Stimulated activated CD8-positive, alpha-beta memory T cell treated with anti-CD3 and anti-CD28 coated beads, Interleukin-15, amount 100 ng/mL, for 24 hours (primary cell): ENCODE data around the gene TIGIT.
"Not testable (repeated sequence)": the region's sequence is repeated elsewhere in the genome, so short reads cannot be mapped to it uniquely, and the experiment has no call there.

Source experiments
- DNase-seq: peaks from one replicate; pipeline ENCODE4 v3.0.0-alpha.2; 2020; ENCODE audit warnings: low read depth

The TIGIT gene

DNA sequence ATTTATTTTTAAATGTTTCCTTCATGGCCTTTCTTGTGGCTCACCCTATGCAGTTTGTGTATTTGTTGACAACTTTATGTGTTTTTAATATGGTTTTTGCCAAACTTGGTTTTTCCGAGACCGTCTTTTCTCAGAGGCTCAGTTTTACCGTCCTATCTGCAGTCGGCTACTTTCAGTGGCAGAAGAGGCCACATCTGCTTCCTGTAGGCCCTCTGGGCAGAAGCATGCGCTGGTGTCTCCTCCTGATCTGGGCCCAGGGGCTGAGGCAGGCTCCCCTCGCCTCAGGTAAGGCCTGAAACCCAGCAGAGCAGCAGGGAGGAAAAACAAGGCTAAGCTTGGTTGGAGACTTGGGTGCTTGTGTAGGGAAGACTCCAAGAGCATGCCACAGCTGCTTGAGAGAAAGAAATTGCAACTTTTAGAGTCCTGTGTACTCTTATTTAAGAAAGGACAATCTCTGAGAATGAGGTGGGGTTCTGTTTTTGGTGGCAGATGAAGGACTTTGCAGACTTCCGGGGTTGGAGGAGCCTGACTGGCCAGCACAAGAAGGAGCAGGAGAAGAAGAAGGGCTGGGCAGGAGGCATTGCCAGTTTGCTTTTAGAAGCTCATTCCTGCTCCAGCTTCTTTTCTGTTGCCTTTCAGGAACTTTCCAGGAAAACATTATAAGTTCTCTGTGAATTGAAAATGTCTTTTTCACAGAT is at the start of gene TIGIT:
TIGIT (plus strand) TSS at position 191 of the 698 bp plus-strand sequence; CDS start at position 225, 34 bp downstream.
- DNase-seq: no peak

DNA sequence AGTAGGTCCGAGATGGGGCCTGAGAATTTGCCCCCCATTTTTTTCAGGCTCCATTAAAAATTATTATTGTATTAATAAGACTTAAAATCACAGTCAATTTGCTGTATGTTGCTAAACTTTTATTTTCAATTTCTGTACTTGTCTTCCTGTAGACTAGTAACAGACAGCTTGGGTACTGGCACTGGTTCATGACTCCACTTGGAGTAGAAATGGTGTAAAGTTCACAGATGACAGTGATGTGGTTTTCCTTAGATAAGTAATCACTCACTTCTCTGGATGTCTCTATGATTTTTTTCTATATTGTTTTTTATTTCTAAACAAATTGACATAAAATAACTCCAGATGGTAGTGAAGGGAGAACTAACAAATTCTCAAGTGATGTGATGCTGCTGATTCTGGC is 40.9 kb upstream of the TIGIT start:
- no peak for DNase-seq

DNA sequence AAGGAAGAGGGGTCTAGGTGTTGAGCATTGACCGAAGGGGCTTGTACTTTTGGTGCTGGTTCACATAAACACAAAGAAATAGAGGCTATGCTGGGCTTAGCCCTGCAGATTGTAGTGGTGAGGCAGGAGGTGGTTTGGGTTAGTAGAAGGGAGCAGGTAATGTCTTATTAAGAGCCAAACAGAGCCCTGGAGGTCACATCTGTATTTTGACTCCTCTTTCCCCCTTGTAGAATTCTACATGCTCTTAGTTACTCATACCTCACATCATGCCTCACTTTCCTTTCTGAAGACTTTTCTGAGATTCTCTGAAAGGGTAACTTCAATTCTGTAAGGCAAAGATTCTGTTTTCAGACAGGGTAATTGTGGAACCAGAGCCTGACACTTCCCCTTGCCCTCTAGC is 40.3 kb upstream of the TIGIT start:
- no peak for DNase-seq

DNA sequence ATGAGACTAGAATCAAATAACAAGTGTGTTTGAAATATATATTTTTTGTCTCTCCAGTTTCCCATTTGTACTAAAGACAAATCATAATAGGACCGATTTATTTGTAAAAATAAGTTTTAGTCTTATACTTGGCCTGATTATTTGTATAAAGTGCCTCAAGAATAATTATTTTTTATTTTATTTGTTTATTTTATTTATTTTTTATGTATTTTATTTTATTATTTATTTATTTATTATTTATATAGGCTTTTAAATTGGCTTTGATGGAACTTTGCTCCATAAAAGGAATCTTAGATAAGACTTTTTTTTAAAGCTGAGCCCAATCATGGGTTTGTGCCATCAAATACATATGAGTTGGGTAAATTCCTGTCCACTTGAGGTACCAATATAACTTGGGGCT is 34.3 kb upstream of the TIGIT start:
- DNase-seq: no peak

DNA sequence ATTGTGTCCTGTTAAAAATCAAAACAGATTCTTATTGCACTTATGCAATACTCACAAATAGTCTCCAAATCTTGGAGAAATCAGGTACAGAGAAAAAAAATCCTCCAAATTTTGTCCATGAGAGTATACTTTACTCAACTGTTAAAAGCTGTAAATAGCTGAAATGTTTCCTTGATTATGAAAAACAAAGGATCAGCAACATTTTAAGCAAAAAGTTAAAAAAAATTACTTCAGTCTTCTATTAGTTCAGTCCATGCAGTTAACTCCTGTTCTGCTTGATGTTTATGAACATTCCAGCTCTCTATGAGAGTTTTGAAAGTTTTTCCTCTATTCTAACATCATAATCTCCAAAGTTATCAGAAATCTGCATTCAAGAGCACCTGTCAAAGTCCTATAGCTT is 33.7 kb upstream of the TIGIT start:
- no peak for DNase-seq

DNA sequence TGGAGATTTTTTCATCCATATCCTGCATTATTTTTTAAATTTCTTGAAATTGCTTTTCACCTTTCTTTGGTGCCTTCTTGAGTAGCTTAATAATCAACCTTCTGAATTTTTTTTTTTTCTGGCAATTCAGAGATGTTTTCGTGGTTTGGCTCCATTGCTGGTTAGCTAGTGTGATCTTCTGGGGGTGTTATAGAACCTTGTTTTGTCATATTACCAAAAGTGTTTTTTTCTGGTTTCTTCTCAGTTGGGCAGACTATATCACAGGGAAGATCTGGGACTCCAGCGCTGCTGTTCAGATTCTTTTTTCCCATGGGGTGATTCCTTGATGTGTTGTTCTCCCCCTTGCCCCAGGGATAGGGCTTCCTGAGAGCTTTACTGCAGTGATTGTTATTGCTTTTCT is 23.8 kb upstream of the TIGIT start:
- DNase-seq: no peak

DNA sequence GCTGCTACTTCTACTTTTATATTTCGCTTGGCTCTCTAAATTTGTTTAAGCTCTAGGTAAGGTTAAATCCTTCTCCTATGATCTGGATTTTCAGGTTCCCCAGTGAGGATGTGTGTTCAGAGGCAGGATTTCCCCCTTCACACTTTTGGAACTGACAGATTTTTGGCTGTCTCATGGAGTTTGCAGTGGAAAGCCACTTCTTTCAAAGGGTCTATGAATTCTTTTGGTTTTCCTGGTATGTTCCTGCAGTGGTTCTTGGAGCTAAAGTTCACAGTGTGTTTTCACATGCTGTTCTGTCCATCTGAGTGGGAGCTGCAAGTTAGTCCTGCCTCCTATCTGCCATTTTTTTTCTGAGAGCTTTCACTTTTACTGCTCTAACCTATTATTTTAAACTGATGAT is 21.6 kb upstream of the TIGIT start:
- DNase-seq: no peak

DNA sequence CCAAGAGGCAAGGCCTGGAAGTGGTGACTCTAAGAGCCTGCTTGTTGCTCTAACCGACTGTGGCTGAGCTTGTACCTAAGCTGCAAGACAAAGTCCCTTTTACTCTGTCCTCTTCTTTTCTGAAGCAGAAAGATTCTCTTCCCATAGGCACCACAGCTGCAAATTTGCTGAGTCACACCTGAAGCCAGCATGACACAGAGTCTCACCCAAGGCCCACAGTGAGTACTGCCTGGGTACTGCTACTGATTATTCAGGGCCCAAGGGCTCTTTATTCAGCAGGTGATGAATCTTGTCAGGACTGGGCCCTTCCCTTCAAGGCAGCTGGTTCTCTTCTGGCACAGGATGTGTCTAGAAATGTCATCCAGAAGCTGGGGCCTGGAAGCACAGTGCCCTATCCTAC is 18.9 kb upstream of the TIGIT start:
- no peak for DNase-seq

DNA sequence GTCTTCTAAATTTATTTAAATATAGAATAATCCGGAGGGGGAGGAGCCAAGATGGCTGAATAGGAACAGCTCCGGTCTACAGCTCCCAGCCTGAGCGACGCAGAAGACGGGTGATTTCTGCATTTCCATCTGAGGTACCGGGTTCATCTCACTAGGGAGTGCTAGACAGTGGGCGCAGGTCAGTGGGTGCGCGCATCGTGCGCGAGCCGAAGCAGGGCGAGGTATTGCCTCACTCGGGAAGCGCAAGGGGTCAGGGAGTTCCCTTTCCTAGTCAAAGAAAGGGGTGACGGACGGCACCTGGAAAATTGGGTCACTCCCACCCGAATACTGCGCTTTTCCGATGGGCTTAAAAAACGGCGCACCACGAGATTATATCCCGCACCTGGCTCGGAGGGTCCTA is 17.0 kb upstream of the TIGIT start:
- not testable (repeated sequence) for DNase-seq

DNA sequence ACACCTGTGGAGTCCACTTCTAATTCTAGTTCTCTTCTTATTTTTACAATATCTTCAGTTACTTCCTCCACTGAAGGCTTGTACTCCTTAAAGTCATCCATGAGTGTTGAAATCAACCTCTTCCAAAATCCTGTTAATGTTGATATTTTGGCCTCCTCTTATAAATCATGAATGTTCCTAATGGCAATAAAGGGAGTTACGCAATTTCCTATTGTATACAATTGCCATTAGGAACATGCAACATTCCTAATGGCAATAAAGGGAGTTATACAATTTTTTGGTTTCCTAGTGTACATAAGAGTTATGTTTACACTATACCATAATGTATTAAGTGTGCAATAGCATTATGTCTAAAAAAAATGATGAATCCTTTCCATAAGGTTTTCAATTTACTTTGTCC is 9.2 kb upstream of the TIGIT start:
- DNase-seq: no peak

DNA sequence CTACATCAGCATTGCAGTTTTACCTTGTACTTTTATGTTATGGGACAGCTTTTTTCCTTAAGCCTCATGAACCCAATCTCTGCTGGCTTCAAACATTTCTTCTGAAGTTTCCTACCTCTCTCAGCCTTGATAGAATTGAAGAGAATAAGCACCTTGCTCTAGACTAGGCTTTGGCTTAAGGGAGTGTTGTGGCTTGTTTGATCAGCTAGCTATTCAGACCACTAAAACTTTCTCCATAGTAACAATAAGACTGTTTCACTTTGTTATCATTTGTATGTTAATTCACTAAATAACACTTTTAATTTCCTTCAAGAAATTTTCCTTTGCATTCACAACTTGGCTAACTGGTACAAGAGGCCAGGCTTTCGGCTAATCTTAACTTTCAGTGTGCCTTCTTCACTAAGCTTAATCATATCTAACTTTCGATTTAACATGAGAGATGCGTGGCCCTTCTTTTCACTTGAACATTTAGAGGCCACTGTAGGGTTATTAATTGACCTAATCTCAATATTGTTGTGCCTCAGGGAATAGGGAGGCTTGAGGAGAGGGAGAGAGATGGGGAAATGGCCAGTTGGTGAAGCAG is 8.1 kb upstream of the TIGIT start:
- DNase-seq: no peak

DNA sequence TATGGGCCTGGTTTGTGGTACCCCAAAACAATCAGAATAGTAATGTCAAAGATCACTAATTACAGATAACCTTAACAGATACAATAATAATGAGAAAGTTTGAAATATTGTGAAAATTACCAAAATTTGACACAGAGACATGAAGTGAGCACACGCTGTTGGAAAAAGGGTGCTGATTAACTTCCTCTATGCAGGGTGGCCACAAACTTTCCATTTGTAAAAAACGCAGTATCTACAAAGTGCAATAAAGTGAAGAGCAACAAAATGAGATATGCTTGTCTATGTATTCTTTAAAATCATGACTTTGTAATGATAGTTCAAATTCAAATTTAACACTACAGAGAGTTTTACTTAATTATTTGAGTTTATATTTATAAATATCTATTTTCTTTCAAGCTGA is 7.6 kb upstream of the TIGIT start:
- no peak for DNase-seq

DNA sequence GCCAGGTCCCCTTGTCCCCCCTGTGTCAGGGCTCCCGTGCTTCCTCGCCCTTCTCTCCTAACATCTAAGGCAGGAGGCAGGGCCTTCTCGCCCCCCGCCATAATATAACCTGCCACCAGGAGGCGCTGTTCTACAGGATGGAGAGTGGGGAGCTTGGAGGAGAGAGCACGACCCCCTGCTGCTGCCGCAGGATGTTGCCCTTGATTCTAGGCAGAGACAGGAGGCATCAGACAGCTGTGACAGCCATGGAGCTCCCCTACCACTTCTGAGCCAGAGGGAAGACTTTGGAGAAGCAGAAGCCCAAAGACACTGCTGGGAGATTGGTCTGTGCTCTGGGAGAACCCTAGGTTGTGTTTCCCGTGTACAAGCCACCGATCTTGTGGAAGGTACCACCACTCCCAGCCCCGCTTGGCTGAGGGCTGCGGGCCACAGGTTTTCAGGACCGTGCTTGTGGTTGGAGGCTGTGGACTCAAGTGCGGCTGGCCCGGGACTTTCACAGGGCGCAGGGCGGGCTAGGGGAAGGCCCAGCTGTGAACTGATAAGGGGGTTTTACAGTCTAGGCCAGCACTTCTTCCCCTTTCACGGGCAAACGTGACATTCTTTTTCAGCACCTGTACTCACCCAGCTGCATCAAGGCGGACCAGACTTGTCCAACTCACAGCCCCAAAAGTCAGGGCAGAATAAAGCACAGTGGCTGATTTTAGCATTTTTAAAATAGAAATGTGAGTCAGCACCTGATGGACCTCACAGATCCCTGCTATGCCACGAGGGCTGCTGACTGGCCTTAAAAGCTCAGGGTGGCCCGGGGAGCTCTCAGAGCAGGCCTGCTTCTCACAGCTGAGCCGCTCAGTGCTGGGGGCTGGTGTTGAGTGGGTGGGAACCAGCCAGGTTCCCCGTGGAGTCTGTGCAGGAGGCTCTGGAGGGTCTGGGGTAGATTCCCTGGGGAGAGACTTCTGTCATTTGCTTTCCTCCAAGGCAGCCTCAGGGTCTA is 2.6 kb upstream of the TIGIT start:
- DNase-seq: peak; percentile 98

DNA sequence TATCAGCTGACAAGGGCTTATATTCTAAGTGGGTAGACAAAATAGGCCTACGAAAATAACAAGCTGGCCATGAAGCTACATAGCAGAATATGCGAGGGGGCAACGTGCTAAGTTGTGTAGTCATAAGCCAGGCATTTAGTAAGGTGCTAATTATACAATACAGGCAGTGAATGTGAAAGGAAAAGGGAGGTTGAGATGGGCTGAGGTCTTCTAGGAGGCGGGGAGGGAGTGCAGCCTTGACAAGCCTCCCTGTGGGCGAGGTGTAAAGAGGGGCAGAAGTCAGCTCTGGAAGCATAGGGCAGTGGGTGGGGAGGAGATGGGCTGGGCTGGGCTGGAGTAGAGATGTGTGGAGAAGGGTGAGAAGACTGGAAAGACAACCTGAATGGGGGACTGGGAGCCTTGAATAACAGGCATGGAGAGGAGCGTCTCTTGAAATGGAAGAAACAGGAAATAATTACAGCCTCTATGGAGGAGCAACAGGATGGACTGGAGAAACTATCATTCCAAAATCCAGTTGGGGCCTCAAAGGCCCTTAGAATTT is 1.2 kb downstream of the TIGIT start:
- no peak for DNase-seq

DNA sequence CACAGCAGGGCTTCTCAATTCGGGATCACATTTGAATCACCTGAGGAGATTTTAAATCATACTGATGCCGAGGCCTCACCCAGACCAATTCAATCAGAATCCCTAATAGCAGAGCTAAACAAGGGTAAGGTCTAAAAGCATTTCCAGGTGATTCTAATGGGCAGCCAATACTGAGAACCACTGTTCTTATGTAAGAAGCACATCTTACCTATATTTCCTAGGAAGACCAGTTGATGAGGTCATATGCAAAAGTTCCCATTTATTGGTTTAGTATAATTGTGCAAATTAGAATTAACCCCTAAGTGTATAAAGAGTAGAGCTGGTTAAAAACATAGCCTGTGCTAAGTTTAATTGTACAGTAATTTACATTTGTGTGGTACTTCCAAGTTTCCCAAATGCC is 2.1 kb downstream of the TIGIT start:
- no peak for DNase-seq

DNA sequence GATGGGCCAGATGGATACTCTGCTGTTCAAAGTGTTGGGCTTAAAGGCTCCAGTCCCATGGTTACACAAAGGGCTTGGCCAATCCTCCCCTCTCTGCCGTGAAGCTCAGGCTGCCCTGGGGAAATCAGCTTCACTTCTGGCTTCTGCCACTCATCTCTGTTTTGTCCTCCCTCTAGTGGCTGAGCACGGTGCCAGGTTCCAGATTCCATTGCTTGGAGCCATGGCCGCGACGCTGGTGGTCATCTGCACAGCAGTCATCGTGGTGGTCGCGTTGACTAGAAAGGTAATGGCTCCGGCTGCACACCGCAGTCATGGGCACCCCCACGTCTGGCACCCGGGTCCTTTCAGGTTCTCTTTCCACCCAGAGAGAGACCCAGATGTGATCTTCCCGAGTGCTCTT is 5.6 kb downstream of the TIGIT start:
- no peak for DNase-seq

DNA sequence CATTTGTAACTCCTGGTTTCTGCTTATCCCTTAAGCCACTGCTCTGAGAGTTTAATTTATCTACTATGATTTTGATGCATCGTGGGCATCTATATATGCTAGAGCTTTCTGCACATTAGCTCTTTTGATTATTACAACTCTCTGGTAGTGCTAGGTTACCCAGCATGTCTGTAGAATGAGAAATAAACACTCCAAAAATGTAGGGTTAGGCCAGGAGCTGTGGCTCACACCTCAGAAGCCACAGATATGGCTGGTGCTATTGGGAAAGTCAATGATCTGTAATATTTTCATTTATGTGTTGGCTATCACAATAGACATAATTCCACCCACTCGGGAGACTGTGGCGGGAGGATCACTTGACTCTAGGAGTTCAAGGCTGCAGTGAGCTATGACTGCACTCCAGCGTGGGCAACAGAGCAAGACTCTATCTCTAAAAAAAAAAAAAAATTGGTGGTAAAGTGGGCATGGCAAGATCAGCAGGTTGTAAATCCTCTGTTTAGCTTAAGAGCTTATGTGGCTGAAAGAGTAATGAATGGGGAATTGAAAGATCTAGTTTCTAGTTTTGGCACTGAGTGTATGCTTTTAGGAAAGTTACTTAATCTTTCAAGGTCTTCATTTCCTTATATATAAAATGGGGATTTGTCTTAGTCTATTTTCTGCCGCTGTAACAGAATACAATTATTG is 6.3 kb downstream of the TIGIT start:
- DNase-seq: no peak

DNA sequence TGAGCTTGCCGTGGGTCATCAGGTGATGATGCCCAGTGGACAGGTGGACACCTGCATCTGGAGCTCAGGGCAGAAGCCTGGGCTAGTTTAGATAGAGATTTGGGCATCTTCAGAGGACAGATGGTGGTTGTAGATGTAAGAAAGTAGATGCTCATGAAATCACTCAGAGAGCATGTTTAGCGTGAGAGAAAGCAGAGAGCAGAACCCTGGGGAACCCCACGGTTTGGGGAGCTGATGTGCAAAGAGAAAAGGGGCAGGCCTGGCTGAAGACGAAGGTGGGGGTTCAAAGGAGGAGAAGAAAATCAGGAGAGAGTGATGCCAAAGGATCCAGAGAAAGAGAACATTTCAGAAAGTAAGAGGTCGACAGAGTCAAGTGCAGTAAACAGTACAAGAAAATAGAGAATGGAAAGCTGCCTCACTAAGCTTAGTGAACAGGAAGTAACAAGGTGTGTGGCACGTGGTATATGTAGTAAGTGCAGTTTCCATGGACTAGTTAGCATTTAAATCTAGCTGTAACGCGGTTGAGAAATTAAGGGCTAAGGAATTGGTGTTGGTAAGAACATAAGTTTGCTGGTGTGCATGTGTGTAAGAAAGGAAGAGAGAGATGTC is 13.5 kb downstream of the TIGIT start:
- no peak for DNase-seq

DNA sequence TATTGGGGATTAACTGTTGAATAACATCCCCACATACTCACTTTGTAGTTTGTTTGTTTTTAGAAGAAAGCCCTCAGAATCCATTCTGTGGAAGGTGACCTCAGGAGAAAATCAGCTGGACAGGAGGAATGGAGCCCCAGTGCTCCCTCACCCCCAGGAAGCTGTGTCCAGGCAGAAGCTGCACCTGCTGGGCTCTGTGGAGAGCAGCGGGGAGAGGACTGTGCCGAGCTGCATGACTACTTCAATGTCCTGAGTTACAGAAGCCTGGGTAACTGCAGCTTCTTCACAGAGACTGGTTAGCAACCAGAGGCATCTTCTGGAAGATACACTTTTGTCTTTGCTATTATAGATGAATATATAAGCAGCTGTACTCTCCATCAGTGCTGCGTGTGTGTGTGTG is 14.0 kb downstream of the TIGIT start:
- no peak for DNase-seq

DNA sequence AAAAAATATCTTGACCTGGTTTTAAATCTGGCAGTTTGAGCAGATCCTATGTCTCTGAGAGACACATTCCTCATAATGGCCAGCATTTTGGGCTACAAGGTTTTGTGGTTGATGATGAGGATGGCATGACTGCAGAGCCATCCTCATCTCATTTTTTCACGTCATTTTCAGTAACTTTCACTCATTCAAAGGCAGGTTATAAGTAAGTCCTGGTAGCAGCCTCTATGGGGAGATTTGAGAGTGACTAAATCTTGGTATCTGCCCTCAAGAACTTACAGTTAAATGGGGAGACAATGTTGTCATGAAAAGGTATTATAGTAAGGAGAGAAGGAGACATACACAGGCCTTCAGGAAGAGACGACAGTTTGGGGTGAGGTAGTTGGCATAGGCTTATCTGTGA is 14.5 kb downstream of the TIGIT start:
- no peak for DNase-seq

DNA sequence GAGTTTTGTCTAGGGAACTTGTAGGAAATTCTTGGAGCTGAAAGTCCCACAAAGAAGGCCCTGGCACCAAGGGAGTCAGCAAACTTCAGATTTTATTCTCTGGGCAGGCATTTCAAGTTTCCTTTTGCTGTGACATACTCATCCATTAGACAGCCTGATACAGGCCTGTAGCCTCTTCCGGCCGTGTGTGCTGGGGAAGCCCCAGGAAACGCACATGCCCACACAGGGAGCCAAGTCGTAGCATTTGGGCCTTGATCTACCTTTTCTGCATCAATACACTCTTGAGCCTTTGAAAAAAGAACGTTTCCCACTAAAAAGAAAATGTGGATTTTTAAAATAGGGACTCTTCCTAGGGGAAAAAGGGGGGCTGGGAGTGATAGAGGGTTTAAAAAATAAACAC is 15.0 kb downstream of the TIGIT start:
- no peak for DNase-seq

DNA sequence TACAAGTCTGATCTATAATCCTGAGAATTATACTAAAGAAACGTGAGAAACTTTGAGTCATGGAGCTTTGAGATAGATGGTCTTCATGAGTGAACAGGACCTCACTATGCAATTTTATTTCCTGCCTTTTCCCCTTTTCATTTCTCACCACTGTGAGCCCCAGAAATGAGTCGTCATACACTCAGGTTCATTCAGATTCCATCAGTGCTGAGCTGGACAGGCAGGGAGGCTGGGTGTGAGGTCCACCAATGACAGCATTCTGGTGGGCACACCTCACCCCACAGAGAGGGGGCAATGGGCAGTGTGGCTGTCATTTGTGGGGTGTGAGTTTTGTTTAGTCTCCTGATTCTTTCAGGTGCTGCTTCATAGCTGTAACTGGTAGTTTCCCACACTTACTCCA is 16.9 kb downstream of the TIGIT start:
- no peak for DNase-seq
